Stimulated activated CD8-positive, alpha-beta memory T cell treated with anti-CD3 and anti-CD28 coated beads, Interleukin-2, amount 100 ng/mL, for 48 hours (primary cell): ENCODE measurements around the gene ERFL.
"Not testable (repeated sequence)": the region's sequence is repeated elsewhere in the genome, so short reads cannot be mapped to it uniquely, and the experiment has no call there.

Experiments used
- DNase-seq, 2 donors: peaks; one replicate each; pipeline ENCODE4 v3.0.0-alpha.2; 2020; ENCODE audit warnings: low read depth in 2 of 2

The ERFL gene

DNA sequence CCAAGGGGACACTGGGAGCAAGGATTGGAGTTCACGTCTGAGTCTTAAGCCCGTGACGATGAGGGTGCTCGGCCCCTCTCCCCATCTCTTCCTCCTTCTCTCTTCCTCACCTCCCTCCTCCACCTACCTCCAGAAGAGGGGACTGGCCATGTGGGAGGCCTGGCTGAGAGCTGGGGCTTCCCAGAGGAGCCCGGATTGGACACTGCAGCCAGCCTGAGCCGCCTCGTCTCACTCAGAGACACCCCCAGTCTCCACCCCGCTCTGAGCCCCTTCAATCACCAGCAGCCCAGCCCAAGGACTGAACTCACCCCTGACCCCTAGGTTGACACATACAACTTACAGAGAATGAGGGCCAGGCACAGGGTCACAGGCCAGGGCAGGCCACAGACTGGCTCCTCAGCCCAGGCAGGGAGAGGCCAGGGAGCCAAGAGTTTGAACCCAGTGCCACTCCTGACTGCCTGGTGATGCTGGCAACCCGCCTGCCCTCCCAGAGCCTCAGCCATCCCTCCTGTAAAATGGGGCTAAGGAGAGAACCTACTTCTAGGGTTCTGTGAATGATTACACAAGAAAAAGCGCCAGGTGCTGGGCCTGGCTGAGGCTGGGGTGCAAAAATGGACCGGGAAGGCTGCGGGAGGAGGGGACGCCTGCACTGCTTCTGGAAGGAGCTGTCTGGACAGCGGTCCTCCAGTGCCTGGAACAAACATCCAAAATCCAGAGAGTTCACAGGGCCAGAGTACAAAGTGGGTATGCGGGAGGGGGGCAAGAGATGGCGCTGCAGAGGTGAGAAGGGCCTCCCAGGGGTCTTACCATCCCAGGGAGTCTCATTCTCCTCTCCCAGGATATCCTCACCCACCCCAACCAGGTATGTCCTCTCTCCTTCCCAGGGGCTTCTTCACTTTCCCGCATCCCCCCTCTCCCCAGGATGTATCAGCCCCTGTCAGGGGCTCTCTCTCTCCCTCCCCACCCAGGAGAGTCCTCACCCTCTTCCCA, 50.0 kb downstream of the ERFL start:
- no peak for DNase-seq

DNA sequence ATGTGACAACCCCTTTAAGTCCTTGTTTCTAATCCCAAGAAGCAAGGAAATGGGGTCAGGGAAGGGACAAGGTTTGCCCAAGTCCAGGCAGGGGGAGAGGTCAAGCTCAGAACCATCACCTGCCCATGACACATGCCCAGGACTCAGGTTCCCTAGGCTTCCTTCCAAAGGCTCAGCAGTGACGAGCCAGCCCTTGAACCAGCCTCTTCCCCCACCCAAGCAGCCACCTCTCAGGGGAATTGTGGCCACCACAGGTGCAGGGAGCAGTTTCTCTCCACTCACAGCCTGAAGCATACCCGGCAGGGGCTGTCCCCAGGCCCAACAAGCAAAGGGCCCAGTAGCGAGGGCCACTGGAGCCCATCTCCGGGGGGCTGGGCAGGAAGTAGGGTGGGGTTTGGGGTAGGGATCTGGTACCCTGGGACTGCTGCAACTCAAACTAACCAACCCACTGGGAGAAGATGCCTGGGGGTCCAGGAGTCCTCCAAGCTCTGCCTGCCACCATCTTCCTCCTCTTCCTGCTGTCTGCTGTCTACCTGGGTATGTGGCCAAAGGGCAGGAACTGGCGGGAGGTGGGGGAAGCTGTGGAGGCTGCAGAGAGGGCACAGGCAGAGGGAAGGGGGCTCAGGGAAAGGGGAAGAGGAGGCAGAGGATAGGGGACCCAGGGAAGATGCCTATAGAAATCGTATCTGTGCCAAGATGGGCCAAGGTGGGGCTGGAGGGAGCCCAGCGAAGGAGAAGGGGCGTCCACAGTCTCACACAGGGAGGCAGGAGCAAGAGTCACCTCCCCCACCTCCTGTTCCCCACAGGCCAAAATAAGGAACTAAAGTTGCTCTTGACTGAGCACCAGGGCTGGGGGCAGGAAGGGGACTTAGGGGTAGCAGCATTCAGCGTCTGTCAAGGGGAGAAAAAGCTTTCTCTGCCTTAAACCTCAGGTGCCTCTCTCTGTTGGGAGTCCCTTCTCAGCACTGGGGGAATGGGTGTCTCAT, 51.1 kb downstream of the ERFL start, which contains the start of gene CD79A:
Gene CD79A (plus strand): TSS at position 433 of the 986 bp plus-strand sequence. CDS start 26 bp downstream, at position 459.
- DNase-seq = no peak

GRCh38 chr19:41875973-41876372, 52.3 kb downstream of the ERFL start:
- not testable (repeated sequence) for DNase-seq

DNA sequence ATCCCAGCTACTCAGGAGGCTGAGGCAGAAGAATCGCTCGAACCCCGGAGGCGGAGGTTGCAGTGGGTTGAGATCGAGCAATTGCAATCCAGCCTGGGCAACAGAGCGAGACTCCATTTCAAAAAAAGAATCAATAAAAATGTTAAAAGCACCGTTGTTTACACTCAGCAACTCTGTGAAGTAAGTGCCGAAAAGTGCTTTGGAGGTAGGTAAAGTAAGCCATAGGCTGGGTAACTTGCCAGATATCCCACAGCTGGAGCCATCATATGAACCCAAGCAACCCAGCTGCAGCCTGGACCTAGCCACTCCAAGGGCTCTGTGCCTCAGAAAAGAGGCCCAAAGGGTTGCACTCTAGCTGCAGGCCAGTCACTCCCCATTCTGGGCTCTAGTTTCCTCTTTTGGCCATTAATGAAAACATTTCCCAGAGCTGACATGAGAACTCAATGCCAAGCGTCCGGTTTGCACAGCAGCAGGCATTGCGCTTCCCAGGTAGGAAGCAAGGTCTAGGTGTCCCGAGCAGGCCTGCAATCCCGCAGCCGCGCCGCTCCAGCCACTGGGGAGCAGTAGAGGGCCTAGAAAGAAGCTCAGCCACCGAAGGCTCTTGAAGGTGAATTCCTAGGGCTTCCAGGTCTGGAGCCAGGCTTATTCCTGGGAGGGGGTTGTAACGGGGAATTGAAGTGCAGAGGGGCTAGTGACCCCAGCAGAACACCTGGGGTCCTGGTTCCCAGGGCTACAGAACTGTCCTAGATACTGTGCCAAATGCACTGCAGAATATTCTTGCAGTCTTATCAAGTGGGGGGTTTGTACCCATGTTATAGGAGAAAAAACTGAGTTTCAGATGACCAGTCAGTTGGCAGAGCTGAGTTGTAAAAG, 55.2 kb downstream of the ERFL start:
- DNase-seq = no peak

DNA sequence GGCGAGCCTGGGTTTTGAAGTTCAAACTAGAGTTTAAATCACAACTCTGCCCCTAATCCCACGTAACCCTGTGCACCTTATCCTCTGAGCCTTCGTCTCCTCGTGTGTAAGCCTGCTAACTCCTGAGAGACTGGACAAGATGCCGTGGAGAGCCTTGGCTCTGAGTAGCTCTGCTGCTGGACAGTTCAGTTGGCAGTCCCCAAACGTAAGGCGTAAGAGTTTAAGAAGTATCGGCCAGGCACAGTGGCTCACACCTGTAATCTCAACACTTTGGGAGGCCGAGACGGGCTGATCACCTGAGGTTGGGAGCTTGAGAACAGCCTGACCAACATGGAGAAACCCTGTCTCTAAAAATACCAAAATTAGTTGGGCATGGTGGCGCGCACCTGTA, 55.9 kb downstream of the ERFL start:
- no peak for DNase-seq

GRCh38 chr19:41871573-41872383, 56.5 kb downstream of the ERFL start:
- peak in 1 of 2 donors; percentile 62 for DNase-seq

GRCh38 chr19:41870401-41870873, 57.8 kb downstream of the ERFL start:
- no peak for DNase-seq

- DNase-seq = no peak
These were observed 58.8 kb downstream of the ERFL start for GRCh38 chr19:41869374-41869955.

DNA sequence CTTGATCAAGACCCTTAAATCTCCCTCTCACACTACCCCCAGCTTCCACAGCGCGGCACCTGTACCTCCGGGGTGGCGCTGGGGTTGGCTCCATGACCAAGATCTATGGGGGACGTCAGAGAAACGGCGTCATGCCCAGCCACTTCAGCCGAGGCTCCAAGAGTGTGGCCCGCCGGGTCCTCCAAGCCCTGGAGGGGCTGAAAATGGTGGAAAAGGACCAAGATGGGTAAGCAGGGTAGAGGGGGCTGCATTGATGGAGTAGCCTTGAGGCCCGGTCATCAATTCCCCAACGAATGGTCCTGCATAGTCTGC, 59.3 kb downstream of the ERFL start:
- DNase-seq = no peak

DNA sequence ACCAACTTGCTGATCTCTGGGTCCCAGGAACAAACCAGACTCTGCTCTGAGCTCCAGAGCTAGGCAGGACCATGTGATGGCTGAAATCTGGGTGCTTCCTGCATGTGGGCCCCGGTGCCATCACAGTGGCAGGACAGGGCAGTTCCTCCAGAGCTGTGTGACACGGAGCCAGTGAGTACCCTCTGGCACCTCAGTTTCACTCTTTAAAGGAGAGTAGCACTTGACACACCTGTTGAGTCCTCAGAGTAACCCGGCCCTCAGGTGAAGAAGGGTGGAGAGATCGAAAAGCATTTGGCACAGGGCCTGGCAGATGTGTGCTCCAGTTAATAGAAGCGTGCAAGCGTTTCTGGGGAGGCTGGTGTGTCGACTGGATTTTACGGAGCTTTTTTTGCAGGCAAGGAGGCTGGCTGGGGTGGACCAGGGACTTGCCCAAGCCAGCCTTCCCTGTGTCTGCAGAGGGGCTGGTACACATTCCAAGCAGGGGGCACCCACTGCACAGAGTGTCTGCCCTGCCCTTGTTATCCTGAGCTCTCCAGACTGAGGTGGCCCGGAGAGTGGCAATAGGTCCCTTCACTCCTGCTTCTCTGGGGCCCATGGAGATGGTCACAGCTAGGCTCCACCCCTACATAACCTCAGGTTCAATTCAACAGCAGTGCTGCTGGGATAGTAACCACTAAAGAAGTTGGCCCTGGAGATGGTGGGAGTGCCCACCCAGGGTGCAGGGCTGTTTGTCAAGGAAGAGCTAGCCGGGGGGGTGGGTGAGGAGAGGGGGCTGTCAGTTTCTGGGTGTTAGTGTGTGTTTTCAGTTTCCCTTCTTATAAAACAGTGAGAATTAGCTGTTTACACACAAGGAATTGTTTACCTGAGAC, 59.9 kb downstream of the ERFL start:
- DNase-seq = no peak

DNA sequence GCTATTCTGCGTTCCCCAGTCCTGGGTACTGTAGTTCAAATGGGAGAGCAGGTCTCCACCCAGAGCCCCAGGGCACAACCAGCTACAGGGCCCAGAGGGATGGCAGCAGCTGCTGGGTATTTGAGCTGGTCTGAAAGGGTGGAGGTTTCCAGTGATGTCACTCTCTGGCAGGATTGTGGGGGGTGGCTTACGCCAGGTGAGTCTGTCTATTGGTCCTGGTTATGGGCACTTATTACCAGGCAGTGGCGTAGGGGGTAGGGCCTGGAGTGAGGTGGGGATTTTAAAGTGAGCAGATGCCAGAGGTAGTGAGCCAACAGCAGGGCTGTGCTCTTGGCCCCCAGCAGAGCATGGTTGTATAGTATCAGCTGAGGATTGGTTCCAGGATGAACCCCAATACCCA, 62.0 kb downstream of the ERFL start:
- no peak for DNase-seq

DNA sequence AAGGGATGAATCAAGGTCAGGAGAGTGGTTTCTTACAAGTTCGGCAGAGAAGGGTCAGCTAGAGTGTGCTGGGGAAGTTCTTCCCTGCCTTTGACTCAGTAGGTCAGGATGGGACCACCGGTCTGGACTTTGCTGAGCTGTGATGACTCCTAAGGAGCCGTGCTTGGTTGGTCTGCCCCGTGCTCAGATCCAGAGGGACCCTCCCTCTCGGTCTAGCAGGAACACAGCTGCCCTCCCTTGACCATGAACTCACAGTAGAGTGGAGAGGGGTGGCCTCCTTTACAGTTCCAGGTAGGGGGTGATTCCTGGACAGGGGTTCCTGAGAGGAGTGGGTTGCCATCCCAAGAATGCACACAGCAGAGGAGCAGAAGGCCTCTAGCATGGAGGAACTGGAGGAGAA, 63.9 kb downstream of the ERFL start:
- no peak for DNase-seq

DNA sequence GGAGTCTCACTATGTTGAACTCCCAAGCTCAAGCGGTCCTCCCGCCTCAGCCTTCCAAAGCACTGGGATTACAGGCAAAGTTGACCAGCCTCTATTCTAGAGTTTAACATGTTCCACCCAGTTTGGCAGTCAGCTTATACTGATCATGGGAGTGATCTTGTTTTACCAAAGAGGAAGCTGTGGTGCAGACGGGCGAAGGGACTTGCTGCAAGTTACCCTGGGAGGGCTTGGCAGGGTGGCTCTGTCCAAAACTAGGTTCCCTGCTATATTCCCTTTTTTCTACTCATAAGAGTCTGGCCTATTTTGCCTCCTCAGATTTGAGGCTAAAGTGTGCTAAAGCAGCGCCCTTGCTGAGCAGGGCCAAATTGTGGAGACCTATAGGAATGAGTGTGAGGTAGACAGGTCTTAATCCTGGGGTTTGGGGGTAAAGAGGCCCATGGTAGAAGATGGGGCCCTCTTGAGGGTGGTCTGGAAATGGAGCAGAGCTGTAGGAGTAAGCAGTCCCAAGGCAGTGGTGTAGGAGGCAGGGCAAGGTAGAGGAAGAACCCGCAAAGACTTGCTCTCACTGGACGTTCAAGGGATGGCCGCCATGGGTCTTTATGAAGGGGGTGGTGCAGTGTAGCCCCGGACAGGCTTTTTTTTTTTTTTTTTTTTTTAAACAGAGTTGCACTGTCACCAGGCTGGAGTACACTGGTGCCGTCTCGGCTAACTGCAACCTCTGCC, 64.9 kb downstream of the ERFL start:
- no peak for DNase-seq

GRCh38 chr19:41862445-41862986, 65.7 kb downstream of the ERFL start:
- no peak for DNase-seq

GRCh38 chr19:41861846-41862245, 66.4 kb downstream of the ERFL start:
- DNase-seq = no peak

DNA sequence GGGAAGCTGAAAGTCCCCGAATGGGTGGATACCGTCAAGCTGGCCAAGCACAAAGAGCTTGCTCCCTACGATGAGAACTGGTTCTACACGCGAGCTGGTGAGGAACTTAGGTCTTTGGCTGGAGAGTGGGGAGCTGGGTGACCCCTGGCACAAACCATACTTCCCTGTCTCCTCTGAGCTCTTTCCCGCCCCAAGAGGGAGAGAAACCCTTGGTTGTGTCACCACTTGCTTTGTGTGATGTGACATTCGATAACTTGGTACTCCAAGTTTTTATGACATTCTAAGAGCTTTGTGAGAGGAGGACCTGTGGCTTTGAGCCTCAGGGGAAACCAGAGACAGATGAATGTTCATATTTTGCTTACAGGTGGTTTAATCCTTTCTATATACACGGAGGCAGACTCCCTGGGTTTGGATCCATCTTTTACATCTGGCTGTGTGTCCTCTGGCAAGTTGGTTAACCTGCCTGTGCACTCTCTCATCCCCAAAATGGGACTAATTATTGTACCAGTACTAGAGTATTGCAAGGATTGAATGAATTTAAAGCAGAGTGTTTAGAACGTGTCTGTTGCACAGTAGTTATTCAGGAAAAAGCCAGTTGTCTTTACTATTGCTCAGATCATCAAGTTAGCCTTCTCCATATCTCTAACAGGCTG, 67.0 kb downstream of the ERFL start:
- DNase-seq = no peak

GRCh38 chr19:41860419-41861115, 67.7 kb downstream of the ERFL start:
- no peak for DNase-seq
